Activated T-cell treated with anti-CD3 and anti-CD28 coated beads for 1 hour (primary cell): ENCODE data around the gene B4GALNT1.
A peak's percentile ranks its signal among the peaks of the same experiment; 100 is the strongest.
"Not testable (repeated sequence)": the region's sequence is repeated elsewhere in the genome, so short reads cannot be mapped to it uniquely, and the experiment has no call there.

ENCODE experiments used
- DNase-seq: peaks from one replicate; pipeline ENCODE4 v3.0.0-alpha.2; 2020; ENCODE audit warnings: low read depth

Gene B4GALNT1

DNA sequence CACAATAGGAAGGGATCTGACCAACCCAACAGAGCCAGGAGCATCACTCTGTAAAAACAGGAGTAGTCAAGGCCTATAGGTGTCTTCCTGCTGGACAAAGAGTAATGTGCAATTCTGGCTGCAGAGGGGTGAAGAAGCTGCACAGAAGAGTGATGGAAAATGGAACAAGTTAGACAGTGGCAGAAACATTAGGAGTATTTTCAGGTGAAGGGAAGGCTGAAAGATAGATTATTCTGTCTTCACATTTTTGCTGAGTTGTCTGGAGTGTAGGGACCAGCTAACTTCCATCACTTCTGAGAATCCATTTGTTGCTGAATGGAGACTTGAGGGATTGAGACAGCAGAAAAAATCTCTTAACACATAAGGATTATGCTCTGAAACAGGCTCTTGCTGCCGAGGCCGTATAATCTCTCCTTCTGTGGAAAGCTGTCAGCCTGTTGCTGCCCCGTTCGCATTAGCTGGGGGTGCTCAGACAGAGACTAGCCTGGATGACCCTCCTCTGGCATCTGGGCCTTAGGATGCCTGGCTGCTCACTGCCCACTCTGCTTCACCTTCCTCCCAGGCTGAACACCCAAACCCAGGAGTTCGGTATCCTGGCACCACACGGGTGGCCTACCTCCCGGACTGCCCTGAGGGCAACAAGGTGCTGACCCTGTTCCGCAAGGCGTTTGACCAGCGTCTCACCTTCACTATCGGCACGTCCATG lies 24.9 kb downstream of the B4GALNT1 start:
- no peak for DNase-seq

DNA sequence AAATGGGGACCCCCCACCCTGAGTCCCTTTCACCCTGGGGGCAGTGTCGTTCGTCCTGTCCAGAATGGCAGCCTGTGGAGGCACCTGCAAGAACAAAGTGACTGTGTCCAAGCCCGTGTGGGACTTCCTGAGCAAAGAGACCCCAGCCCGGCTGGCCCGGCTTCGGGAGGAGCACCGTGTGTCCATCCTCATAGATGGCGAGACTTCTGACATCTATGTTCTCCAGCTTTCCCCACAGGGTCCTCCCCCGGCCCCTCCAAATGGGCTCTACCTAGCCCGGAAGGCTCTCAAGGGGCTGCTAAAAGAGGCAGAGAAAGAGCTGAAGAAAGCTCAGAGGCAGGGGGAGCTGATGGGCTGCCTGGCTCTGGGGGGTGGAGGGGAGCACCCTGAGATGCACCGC lies 26.2 kb downstream of the B4GALNT1 start:
- no peak for DNase-seq

DNA sequence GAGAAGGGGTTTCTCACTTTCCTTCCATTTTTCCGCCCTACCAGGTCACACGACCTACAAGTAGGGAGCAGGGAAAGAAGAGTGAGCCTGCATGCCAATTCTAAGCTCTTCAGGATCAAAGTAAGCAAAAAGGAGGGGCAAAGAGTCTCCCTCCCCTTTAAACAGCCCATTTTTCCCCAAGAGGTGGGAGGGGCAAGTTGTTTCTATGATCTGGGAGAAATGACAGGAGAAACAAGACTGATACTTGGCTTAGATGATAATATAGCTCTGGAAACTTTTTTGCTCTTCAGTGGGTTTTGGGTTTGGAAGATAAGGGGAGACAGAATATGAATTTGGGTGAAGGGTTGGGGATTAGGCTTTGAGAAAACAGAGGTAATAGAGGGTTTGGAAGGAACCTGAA lies 26.6 kb downstream of the B4GALNT1 start:
- no peak for DNase-seq

DNA sequence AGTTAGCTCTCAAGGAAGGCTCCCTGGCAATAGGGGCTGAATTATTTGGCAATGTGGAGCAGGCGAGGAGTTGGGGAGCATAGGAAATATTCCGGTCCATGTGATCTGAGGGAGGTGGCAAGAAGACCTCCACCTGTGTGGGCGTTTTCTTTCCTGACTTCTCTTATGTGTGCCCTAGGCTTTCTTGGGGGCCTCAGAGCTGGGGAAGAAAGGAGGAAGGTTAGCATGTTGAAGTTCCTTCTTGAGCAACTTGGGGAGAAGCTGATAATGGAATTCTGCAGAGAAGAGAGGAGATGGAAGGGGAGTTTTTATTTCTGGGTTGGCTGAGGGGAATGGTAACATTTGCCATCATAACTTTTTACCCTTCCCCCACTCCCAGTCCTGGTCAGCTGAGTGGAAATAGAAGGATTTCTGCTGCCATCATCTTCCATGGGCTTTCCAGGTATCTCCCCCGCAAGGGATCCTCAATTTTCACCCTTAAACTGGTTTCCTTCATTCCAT lies 27.1 kb downstream of the B4GALNT1 start:
- DNase-seq: no peak

DNA sequence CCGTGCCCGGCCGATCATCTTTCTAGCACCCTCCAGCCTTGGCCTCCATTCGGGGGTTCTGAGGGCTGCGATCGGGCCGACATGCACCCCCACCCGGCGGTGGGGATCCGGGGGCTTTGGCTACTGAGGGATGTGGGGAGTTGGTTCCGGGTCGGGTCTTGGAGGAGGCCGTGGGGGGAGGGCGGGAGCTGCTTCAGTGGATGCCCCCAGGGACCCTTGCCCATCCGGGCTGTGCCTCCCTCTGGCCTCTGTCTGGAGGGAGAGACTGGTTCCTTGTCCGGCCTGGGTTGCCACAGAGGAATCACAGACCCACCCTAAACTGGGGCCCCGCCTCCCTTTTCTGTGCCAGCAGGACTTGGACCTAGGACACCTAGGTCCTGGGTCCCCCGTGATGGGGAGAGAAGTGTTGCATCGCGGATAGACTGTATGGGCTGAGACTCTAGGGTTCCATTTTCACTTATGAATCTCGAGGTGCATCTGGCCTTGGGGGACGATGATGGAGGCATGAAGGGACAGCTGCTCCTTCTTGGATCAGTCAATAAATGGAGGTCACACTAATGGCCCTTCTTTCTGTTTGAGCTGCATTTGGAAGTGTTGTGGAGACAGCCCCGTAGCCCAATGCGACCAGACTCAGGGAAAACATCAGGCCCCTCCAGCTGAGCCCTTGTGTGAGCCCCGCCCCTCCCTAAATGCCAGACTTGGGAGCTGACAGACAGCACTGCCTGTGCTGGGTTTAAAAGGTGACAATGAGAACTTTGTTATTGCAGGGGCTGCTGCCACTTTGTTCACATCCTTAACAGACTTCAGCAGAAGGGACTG lies 27.8 kb downstream of the B4GALNT1 start:
- no peak for DNase-seq

DNA sequence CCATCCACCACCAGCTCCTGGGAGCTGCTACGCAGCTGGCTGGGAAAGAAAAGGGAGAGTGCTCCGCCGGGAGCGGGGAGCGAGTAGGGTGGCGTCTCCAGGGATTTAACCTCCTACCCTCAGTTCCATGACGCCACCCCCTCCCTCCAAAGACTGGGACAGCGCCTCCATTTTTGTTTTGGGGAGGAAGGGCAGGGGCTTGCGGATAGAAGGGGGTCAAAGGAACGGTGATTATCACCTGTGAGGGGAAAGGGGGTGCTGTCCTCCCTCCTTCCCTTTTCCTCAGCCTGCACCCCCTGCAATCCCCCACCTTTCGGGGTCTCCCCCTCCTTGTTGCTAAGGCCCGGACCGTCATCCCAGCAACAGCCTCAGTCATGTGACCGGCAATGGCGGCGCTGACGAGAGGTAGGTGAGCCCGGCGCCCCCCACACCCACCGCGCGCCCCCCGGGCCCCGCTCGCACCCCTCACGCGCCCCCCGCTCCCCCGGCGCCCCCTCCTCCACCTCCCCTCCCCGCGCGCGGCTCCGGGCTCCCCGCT lies 28.5 kb downstream of the B4GALNT1 start, which contains the start of gene DTX3:
Gene DTX3, plus strand, starts transcription at position 371 of the 538 bp plus-strand sequence. CDS start 1,694 bp downstream, outside the sequence.
- DNase-seq: no peak

DNA sequence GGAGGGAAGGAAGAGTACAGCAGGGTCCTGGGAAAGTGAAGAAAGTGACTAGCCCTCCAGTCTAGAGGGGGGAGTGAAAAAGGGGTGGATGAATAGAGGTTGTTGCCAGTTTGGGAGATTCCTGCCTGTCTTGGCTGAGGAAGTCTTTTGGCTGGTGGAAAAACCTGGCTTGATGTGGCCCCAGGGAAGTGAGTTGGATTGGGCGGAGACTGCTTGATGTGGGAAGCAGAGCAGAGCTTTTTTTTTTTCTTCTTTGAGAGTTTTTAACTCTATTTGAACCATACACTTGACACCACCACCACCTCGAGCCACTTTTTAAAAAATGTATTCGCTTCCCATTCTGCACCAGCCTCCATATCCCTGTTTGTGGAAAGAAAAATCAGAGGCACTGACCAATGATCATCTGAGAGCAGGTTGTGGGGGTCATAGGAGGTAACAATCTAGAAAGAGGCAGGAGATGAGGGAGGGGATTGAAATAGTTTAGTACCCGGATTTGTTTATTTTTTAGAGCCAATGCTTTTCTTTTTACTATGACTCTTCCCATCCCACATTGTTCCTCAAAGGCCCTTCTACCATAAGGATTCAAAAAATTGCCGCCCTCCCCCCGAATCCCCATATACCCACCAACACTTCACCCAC lies 29.1 kb downstream of the B4GALNT1 start:
- DNase-seq: no peak

DNA sequence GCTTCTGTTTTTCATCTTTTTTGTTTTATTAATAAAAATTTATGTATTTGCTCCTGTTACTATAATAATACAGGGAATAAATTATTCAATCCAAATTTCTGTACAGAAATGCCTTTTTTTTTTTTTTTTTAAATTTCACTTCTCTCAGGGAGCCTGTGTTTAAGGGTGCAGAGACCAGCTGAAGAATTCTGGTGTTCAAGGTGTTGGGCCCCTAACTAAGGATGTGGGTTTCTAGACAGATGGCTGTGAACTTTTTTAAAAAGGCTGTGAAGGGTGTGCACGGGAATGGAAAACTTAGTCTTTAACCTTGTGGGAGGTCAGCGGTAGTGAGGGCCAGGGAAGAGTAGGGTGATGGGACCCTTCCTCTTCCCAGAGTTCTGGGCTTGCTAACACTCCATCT lies 29.7 kb downstream of the B4GALNT1 start:
- no peak for DNase-seq

DNA sequence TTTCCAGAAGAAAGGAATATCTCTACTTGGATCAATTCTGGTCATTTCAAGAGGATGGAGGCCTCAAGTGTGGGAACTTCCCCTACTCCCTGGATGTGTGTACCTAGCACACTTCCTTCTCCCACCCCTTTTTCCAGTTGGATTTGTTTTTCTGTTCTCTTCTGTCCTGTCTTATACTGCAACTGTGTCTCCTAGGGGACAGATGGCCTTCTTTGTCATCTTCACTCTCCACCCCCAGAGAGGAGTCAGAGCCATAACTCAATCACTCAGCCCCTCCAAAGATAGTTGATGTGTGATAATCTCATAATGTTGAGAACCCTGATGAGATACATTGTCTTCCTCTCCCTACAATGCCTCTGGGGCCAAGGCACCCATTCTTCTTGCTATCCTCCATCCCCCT lies 30.5 kb downstream of the B4GALNT1 start:
- DNase-seq: no peak

DNA sequence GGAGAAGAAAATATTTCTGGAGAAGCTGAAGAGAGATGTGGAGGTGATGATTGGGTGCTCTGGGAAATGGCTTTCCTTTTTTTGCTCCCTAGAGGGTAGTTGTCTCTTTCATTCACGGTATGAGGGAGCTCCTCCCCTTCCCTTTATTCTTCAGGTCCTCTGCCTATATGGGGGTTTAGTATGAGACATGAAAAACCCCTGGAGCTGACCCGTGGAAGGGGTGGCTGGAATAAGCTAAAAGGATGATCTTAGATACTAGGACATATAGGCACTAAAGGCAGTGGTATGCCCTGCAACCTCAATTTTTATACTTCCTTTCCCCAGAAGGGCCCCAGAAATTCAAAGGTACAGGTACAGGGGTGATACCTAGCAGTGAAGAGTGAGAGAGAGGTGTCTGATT lies 32.6 kb downstream of the B4GALNT1 start:
- no peak for DNase-seq

DNA sequence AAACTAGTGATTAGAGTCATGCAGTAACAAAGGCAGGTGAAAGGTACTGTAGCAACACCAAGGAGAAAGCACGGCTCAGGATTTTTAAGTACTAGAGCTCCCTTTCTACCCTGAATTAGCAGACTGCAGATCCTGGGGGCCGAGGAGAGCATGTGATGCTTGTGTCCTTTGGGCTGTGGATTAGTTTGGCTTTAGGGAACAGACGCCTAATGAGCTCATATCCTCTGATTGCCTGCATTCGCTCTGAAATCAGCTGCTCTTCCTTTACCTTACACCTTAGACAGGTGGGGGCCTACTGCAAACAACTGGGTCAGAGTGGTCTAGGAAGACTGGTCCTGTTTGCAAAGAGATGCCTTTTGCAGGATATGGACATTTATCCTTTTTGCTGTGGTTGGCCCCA lies 39.8 kb downstream of the B4GALNT1 start:
- DNase-seq: no peak

DNA sequence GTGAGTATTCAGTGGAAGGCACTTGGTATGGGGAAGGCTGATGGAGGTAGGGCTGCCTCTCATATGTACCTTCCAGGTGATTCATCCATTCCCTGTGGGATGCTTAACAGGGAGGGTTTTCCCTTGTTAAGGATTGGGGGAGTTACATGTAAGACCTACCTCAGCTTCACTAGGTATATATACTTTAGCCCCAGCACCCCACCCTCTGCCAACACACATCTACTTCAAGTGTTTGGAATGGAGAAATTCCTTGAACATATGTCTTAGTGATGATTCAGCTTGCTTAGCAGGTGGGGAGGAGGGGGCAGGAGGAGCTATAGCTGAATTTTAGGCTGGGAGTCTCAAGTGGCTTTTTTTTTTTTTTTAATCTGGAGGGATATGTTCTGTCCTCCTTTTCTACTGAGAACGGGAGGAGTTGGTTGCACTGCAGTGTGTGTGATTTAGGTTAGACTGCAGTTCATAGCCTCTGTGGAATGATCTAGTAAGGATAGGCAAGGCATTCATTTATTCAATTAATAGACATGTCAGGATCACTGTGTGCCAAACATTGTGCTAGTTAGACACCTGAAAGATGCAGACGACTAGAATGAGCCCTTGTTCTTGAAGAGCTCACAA lies 40.3 kb downstream of the B4GALNT1 start:
- no peak for DNase-seq

DNA sequence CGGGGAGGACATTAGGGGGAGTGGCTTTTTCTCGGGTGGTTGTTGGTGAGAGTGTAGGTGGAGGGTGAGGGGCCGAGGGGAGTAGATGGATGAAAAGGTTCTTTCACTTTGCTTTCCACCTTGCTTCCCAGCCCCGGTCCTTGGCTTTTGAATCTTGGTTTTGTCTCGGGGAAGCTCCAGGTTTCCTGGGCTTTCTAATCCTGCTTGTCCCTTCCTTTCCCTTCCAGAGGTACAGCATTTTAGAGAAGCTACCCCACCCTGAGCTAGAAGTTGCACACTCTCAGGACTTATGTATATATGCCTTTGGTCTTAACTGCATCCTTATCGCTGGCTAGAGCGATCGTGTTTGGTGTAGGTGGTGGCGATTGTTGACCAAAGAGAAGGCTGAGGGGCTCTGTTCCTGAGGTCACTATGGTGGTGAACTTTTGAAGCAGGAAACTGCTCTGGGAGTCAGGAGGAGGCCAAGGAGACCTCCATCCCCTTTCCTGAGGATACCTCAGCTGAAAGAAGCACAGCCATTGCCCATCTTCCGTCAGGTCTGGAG lies 41.1 kb downstream of the B4GALNT1 start:
- no peak for DNase-seq

DNA sequence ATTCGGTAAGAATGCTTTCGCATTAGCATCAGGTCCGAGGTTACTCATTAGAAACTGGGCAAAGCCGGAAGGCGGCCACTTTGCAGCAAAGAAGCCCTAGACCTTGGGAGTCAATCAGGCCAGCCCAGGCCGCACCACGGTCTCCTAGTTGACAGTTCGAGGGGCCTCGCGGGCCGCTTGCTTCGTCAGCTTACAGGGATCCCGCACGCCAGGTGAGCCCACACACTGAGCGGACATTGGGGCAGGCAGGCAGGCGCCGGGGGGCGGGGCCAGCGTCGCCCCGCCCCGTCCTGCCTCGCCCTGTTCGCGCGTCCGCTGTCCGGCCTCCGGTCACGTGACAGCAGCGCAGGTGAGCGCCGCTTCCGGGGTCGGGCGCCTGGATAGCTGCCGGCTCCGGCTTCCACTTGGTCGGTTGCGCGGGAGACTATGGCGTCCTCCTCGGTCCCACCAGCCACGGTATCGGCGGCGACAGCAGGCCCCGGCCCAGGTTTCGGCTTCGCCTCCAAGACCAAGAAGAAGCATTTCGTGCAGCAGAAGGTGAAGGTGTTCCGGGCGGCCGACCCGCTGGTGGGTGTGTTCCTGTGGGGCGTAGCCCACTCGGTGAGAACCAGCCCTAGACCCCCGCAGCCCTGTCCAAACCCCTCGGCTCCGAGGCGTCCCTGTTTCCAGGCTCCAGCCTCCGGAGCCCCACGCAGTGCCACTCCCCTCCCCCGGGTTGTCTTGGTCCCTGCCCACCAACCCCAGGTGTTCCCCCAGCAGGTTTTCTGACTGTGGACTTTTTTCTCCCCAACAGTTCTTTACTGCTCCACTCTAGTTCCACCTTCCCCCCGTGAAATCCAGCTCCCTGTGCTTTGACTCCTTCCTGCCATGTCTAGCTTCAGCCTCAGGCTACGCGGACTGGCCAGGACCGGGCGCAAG lies 41.9 kb downstream of the B4GALNT1 start, which contains the start of gene PIP4K2C:
Gene PIP4K2C, plus strand, starts transcription at position 329 of the 918 bp plus-strand sequence. Its CDS starts 98 bp downstream, at position 427.
- DNase-seq: peak; percentile 58

DNA sequence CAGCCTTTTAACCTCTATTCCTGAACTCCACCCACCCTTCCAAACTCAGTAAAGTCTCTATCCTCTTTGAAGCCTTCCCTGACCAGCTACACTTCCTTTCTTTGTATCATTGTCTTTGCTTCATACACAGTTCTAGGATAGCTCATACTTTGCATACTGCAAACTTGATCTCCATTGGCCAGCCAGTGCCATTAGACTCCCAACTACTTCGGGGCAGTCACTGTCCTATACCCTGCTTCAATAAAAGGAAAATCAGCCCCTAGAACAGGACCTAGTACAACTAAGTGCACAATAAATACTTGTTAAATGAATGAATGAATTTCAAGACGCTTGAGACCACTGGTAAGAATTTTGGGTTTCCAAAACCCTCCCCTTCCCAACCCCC lies 42.5 kb downstream of the B4GALNT1 start:
- DNase-seq: no peak

DNA sequence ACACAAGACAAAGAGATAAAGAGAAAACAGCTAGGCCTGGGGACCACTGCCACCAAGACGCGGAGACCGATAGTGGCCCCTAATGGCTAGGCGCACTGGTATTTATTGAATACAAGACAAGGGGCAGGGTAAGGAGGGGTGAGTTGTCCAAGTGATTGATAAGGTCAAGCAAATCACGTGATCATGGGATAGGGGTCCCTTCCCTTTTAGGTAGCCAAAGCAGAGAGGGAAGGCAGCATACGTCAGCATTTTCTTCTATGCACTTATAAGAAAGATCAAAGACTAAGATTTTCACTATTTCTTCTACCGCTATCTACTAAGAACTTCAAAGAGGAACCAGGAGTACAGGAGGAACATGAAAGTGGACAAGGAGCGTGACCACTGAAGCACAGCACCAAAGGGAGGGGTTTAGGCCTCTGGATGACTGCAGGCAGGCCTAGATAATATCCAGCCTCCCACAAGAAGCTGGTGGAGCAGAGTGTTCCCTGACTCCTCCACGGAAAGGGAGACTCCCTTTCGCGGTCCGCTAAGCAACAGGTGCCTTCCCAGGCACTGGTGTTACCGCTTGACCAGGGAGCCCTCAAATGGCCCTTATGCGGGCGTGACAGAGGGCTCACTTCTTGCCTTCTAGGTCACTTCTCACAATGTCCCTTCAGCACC lies 43.9 kb downstream of the B4GALNT1 start:
- DNase-seq: not testable (repeated sequence)

DNA sequence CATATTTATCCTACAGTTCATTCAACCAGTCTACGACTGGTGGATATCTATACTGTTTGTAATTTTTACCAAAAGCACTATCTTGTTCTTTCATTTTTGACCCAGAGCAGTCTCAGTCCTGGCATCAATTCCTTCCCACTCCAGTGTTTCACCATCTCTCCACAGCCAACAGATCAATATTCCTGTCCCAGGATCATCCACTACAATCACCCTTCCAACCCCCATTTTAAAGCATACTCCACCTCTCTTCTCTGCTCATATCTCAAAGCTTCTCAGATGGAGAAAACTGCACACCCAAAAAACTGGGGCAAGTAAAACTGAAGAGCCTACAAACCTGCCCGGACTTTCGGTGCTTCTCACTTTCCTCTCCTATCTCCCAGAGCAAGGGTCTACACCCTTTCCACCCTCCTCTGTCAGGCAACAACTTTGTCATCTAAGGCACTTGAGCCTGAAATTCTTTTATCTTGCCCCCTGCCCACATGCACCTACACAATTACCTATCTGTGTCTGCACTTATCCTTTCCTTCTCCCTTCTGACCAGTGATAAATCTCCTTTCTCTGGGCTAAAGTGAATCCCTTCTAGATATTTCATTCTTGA lies 46.1 kb downstream of the B4GALNT1 start:
- DNase-seq: no peak

DNA sequence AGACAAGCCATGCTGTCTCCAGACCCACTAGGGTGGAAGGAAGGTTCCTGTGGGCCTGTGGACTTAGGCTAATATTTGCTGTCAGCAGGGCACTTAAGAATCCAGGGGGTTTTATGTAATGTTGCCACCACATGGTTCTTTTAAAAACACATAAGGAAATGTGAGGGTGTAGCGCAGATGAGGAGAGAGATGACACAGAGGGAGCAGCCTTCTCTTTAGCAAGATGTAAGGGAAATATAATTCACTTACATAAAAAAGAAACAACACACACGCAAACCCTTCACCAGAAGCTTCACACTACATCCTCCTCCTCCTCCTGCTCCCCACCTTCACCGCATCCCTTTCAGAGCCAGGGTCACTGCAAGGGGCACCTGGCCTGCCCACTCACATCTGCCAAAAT lies 46.9 kb downstream of the B4GALNT1 start:
- DNase-seq: no peak

DNA sequence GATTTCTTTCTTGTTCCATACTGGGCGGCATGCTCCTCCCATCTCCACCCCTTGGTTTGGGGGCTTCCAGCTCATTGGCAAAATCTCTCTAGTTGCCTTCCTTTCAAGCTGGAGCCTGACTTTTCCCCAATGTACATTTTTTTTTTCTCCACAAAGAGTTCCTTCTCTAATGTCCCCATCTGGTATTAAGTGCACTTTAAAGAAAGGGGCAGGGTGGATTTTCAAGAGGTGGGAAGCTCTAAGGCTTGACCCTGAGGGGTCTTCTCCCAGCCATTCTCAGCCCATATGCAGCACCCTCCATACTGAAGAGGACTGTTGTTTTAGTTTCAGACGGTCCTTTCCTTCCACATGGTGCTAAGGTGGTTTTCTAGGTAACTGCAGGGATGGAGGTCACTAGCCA lies 47.8 kb downstream of the B4GALNT1 start:
- no peak for DNase-seq

DNA sequence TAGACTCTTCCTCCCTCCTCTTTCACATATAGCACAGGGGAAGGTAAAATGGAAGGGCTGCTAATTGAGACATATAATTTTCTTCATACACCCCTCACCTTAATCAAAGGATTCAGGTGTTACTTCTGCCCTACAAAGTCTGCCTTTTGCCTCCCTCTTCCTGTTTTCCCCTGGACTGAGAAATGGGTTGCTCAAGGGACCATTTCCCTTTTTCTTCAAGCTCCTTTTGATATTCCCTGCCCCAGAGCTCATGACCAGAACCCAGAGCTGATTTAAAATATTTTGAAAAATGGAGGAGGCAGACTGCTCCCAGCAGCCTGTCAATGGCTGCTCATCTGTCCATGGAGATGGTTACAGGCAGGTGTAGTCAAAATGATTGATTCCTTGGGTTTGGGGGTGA lies 48.3 kb downstream of the B4GALNT1 start:
- no peak for DNase-seq
